IPS-20b (cell line): ENCODE data around the gene PTPRN2.

ENCODE experiments used
- H3K27ac ChIP-seq: one replicate; pipeline ENCODE4 v1.5.1; 2013; ENCODE audit warnings: low read length
- H3K27me3 ChIP-seq: 2 replicates; pipeline ENCODE4 v1.6.1; 2013; ENCODE audit warnings: mild to moderate bottlenecking, low read length, inconsistent platforms; ENCODE audit not compliant: insufficient read depth
- H3K36me3 ChIP-seq: 2 replicates; pipeline ENCODE4 v1.6.1; 2013; ENCODE audit warnings: low read depth, mild to moderate bottlenecking, inconsistent platforms, low read length, moderate library complexity; ENCODE audit not compliant: insufficient read depth
- H3K4me1 ChIP-seq: 2 replicates; pipeline ENCODE4 v1.6.1; 2013; ENCODE audit warnings: mild to moderate bottlenecking, control low read depth, inconsistent platforms, low read length, moderate library complexity; ENCODE audit not compliant: insufficient read depth
- H3K4me3 ChIP-seq: 2 replicates; pipeline ENCODE4 v1.5.1; 2013; ENCODE audit warnings: mild to moderate bottlenecking, low read length, inconsistent platforms
- H3K9ac ChIP-seq: 2 replicates; pipeline ENCODE4 v1.6.1; 2013; ENCODE audit warnings: low read depth, mild to moderate bottlenecking, inconsistent platforms, low read length, moderate library complexity
- H3K9me3 ChIP-seq: 2 replicates; pipeline ENCODE4 v1.6.1; 2013; ENCODE audit warnings: mild to moderate bottlenecking, low read depth, low read length, inconsistent platforms; ENCODE audit not compliant: insufficient read depth

PTPRN2 gene

GRCh38 chr7:157621131-157621681 is 966.4 kb downstream of the PTPRN2 start:
- H3K27ac ChIP-seq = no peak overlapping the region
- H3K36me3 ChIP-seq = no peaks in the 10 kb centered on the region
- H3K9ac ChIP-seq = no peak overlapping the region
- no peak overlapping the region for H3K4me3 ChIP-seq
- H3K27me3 ChIP-seq = no peaks in the 10 kb centered on the region
- no peaks in the 10 kb centered on the region for H3K4me1 ChIP-seq
- peaks cover 50% of the 10 kb centered on the region for H3K9me3 ChIP-seq

GRCh38 chr7:157620616-157621015 is 967.0 kb downstream of the PTPRN2 start:
- H3K27ac ChIP-seq = no peak overlapping the region
- peaks cover 50% of the 10 kb centered on the region for H3K9me3 ChIP-seq
- no peaks in the 10 kb centered on the region for H3K27me3 ChIP-seq
- H3K4me1 ChIP-seq = no peaks in the 10 kb centered on the region
- H3K4me3 ChIP-seq = no peak overlapping the region
- H3K36me3 ChIP-seq = no peaks in the 10 kb centered on the region
- no peak overlapping the region for H3K9ac ChIP-seq

- no peaks in the 10 kb centered on the region for H3K27me3 ChIP-seq
- no peak overlapping the region for H3K9ac ChIP-seq
- no peaks in the 10 kb centered on the region for H3K4me1 ChIP-seq
- no peak overlapping the region for H3K27ac ChIP-seq
- H3K4me3 ChIP-seq = no peak overlapping the region
- peaks cover 48% of the 10 kb centered on the region for H3K9me3 ChIP-seq
- no peaks in the 10 kb centered on the region for H3K36me3 ChIP-seq
Observed at GRCh38 chr7:157619753-157620525, 967.7 kb downstream of the PTPRN2 start.

- H3K27me3 ChIP-seq = no peaks in the 10 kb centered on the region; the same call in 1 of the 2 replicates
- peaks cover 47% of the 10 kb centered on the region for H3K9me3 ChIP-seq
- H3K4me1 ChIP-seq = no peaks in the 10 kb centered on the region
Observed at GRCh38 chr7:157618823-157619606, 968.6 kb downstream of the PTPRN2 start.

DNA sequence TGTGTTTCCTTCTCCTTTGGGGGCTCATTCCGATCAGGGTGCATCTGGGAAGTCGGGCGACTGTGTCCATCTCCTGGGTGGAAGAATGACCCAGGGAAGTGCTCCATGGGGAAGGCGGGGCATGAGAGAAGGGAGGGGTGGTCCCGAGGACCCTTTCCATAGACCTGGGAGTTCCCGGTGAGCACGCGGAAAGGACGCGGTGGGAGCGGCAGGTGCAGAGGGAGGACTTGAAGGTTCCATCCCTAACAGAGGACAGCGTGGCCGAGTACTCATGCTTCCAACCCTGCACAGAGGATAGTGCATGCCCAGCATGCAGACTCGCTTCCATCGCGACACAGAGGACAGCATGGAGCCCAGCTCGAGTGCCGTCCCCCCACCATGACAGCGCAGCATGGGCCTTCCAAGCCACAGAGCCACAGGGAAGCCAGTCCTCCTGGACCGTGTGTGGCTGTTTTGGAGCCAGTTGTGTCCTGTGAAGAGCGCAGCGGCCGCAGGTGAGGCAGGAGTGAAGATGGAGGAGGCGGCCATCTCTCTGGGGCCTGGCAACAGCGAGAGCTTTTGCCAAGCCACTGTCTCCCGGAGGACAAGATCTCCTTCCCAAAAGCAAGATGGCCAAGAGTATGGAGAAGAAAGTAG is 969.4 kb downstream of the PTPRN2 start:
- no peak overlapping the region for H3K27ac ChIP-seq
- H3K9me3 ChIP-seq = peaks cover 45% of the 10 kb centered on the region
- H3K4me3 ChIP-seq = no peak overlapping the region
- H3K27me3 ChIP-seq = no peaks in the 10 kb centered on the region; the same call in 1 of the 2 replicates
- H3K9ac ChIP-seq = no peak overlapping the region
- no peaks in the 10 kb centered on the region for H3K36me3 ChIP-seq
- no peaks in the 10 kb centered on the region for H3K4me1 ChIP-seq

More at GRCh38 chr7:157618823-157619606, 968.6 kb downstream of the PTPRN2 start:
- Histone ChIP-seq H3K9ac (no peak overlapping the region), H3K4me3 (no peak overlapping the region), H3K36me3 (no peaks in the 10 kb centered on the region), H3K27ac (no peak overlapping the region)

- H3K9ac ChIP-seq = no peak overlapping the region
- no peaks in the 10 kb centered on the region for H3K4me1 ChIP-seq
- H3K9me3 ChIP-seq = peaks cover 39% of the 10 kb centered on the region
- no peaks in the 10 kb centered on the region for H3K36me3 ChIP-seq
- H3K27me3 ChIP-seq = no peaks in the 10 kb centered on the region; the same call in 1 of the 2 replicates
- H3K4me3 ChIP-seq = no peak overlapping the region
- H3K27ac ChIP-seq = no peak overlapping the region
Observed at GRCh38 chr7:157617401-157617800, 970.2 kb downstream of the PTPRN2 start.

DNA sequence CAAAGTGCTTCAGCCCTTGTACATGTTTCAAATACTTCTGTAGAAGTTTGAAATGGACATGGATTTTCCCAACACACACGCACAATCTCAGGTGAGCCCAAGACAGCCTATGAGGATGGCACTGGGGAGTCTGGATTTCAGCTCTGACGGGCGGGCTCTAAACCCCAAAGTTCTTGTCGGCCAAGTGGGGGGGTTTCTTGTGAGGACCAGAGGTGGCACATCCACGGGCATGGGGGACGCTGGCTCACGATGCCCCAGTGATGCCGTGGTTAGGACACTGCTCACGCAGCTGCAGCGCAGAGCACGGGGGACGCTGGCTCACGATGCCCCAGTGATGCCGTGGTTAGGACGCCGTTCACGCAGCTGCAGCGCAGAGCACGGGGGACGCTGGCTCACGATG is 970.7 kb downstream of the PTPRN2 start:
- no peaks in the 10 kb centered on the region; the same call in 1 of the 2 replicates for H3K27me3 ChIP-seq

GRCh38 chr7:157616426-157616825 is 971.2 kb downstream of the PTPRN2 start:
- H3K4me3 ChIP-seq = no peak overlapping the region
- H3K27ac ChIP-seq = no peak overlapping the region
- H3K9ac ChIP-seq = no peak overlapping the region
- no peaks in the 10 kb centered on the region; the same call in 1 of the 2 replicates for H3K27me3 ChIP-seq
- H3K36me3 ChIP-seq = no peaks in the 10 kb centered on the region
- peaks cover 37% of the 10 kb centered on the region for H3K9me3 ChIP-seq
- H3K4me1 ChIP-seq = no peaks in the 10 kb centered on the region

More for the DNA sequence above, 970.7 kb downstream of the PTPRN2 start:
- Histone ChIP-seq H3K4me3 (no peak overlapping the region), H3K27ac (no peak overlapping the region), H3K9ac (no peak overlapping the region), H3K9me3 (peaks cover 37% of the 10 kb centered on the region), H3K4me1 (no peaks in the 10 kb centered on the region), H3K36me3 (no peaks in the 10 kb centered on the region)

- Histone ChIP-seq H3K36me3 (no peaks in the 10 kb centered on the region), H3K9me3 (peaks cover 42% of the 10 kb centered on the region), H3K4me3 (no peak overlapping the region), H3K4me1 (no peaks in the 10 kb centered on the region), H3K27ac (no peak overlapping the region), H3K27me3 (no peaks in the 10 kb centered on the region; the same call in 1 of the 2 replicates), H3K9ac (no peak overlapping the region)
Observed at GRCh38 chr7:157615852-157616251, 971.8 kb downstream of the PTPRN2 start.

GRCh38 chr7:157615101-157615817 is 972.4 kb downstream of the PTPRN2 start:
- Histone ChIP-seq H3K27me3 (no peaks in the 10 kb centered on the region; the same call in 1 of the 2 replicates), H3K4me3 (no peak overlapping the region), H3K36me3 (no peaks in the 10 kb centered on the region), H3K9ac (no peak overlapping the region), H3K27ac (no peak overlapping the region), H3K4me1 (no peaks in the 10 kb centered on the region), H3K9me3 (peaks cover 43% of the 10 kb centered on the region)
